ENCODE results near the gene BCO1.

DNA sequence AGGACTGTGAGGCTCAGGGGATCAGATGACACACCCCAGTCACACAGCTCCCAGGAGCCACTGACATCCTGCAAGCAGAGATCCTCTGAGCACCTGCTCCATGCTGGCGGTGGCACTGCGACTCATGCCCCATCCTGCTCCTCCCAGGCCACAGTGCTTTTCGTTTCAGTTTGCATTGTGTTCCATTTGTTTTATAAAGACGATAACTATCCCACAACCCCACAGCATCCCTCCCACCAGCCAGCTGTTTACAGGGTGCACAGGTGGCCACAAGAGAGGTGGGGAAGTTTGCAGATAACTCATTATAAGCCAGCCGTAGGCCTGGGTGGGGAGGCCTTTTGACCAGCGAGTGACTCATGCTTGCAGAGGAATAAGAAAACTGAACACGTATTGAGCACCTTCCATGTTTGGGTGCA, 28.2 kb downstream of the BCO1 start:
- TF ChIP-seq CTCF (IDR thresholded peaks at IDR 0.05) (no peak), POLR2A (IDR thresholded peaks at IDR 0.05) (no peak)

Data from testis (tissue), 2 donors.